ENCODE results near the gene WDR43.

- TF ChIP-seq CTCF (IDR thresholded peaks at IDR 0.05) (peak; percentile 49), SIN3A (IDR thresholded peaks at IDR 0.05; ENCODE audit: borderline replicate concordance, insufficient read depth, low read depth, low read length) (no peak), TCF7L2 (IDR thresholded peaks at IDR 0.05; ENCODE audit: low read depth, low read length) (no peak)
Observed at GRCh38 chr2:28952836-28953211, 58.4 kb downstream of the WDR43 start.
